Suppressor macrophage treated with lipopolysaccharide for 4 hours (primary cell): Measurements from ENCODE around the gene KHDC1L.
A peak's percentile ranks its signal among the peaks of the same experiment; 100 is the strongest.
"Not testable (repeated sequence)": the region's sequence is repeated elsewhere in the genome, so short reads cannot be mapped to it uniquely, and the experiment has no call there.

ENCODE experiments used
- DNase-seq: peaks from one replicate; pipeline ENCODE4 v3.0.0-alpha.2; 2020

KHDC1L gene

GRCh38 chr6:73204252-73204651 lies 21.0 kb downstream of the KHDC1L start:
- DNase-seq, result no peak

- peak; percentile 11 for DNase-seq
Observed at GRCh38 chr6:73203098-73203497, 22.2 kb downstream of the KHDC1L start.

GRCh38 chr6:73200735-73201134 lies 24.6 kb downstream of the KHDC1L start:
- DNase-seq, result no peak

- no peak for DNase-seq
Observed at GRCh38 chr6:73200247-73200646, 25.0 kb downstream of the KHDC1L start.

DNA sequence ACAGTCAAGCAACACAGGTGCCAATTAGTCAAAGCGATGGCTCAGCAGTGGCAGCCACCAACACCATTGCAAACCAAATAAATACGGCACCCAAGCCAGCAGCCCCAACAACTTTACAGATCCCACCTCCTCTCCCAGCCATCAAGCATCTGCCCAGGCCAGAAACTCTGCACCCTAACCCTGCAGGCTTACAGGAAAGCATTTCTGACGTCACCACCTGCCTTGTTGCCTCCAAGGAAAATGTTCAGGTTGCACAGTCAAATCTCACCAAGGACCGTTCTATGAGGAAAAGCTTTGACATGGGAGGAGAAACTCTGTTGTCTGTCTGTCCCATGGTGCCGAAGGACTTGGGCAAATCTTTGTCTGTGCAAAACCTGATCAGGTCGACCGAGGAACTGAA lies 30.6 kb downstream of the KHDC1L start:
- no peak for DNase-seq

GRCh38 chr6:73193302-73193701 lies 32.0 kb downstream of the KHDC1L start:
- not testable (repeated sequence) for DNase-seq

- no peak for DNase-seq
Observed at GRCh38 chr6:73182021-73182607, 43.2 kb downstream of the KHDC1L start.

DNA sequence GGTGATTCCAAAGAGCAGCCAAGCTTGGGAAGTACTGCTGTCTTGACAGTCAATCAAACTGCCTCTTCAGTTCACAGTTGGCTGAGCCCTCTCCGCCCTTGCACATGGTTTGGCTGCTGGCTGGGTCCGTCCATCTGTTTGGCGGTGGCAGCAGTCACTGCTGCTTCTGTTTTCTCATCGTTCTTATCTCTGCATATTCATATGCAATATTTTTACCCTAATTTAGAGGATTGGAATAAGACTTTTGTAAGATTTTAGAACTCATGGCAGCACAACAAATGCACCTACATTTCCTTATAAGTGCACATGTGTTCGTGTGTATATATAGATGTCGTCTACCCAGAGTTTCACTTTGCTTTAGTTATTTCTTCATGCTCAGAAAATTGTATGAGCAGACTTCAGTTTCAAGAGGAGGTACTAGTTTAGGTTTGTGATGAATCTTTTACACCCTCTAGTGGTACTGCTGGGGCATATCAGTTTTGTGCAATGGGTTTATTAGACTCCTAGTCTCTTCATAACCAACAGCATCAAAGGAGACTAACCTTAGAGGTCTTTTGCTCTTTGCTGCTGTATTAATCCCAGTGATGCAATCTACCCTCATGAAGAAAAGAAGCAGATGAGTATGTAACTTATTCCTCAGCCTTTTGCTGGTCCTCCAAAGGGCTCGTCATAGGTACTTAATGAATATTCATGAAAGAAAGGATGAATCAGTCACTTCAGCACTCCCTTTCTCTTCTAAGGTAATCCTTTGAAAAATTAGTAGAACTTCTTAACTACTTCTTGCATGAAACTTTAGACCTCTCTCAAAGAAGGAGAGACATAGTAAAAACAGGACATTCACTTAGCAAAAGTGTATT lies 44.3 kb downstream of the KHDC1L start:
- peak; percentile 65 for DNase-seq

DNA sequence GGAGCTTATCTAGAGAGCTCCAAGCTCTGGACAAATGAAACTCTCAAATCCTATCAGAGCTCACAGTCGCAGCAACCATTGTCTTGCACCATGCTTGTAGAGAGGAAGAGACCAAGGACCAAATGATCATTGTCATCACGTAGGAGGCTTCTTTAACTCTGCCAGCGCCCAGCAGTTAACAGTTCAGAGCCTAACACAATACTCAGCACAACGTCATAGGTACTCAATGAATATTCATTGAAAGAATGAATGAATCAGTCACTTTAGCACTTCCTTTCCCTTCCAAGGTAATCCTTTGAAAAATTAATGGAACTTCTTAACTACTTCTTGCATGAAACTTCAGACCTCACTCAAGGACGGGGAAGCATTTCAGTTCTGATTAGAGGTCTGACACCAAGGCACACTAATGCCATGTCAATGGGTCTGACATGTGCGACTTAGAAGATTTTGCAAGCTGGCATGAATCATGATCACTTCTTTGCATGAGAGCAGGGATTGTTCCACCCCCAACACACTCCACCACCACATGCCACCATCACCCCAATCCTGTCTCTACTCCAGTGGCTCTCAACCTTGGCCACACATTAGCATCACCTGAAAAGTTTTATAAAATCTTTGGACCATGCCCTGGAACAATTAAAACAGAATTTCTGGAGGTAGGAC lies 45.1 kb downstream of the KHDC1L start:
- DNase-seq, result peak; percentile 3

DNA sequence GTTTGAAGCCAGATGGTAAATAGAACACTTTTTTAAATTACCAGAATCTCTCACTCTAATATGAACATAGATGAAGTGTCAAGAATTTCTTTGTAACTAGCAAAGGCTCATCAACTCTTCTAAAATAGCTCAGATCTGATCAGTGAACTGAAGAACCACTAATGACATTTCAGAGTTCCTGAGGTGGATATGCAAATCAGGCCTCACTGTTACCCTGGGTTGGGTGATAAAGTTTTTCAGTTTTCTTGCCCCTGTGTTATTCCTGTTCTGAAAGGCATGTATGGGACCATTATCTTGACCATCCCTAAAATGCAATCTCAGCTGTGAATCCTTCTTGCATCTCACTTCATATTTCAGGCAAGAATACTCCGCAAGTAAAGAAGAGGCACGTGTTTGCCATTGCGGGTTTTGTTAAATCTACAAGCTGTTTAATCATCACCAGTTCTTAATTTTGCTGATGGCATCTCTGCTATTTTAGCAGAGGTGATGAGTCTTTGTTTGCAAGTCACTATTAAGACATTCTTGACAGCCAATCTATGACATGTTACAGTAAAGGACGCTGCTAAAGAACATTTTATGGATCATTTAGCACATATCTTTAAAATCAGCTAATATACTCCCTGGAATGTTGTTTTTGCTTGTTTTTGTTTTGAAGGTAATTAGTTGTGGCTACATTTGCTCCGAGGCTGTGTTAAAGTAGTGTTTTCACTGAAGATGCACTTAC lies 47.9 kb downstream of the KHDC1L start:
- no peak for DNase-seq

DNA sequence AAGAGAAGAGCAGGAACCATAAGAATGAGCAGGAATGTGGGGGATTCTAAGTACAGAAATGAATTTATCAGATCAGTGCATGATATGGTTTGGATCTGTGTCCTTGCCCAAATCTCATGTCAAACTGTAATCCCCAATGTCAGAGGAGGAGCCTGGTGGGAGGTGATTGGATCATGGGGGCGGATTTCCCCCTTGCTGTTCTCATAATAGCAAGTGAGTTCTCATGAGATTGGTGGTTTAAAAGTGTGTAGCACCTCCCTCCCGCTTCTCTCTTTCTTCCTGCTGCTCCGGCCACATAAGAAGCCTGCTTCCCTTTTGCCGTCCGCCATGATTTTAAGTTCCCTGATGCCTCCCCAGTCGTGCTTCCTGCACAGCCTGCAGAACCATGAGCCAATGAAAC lies 49.2 kb downstream of the KHDC1L start:
- DNase-seq, result no peak

- DNase-seq, result no peak
Observed at GRCh38 chr6:73174646-73175045, 50.6 kb downstream of the KHDC1L start.
